ELF-1 (cell line): ENCODE measurements around the gene SMYD1.

Experiments
- DNase-seq: peaks from one replicate; pipeline ENCODE4 v3.0.0-alpha.2; 2016; ENCODE audit warnings: low read depth, low spot score

Gene SMYD1

GRCh38 chr2:88122141-88122884 is 54.7 kb downstream of the SMYD1 start:
- DNase-seq: no peak

- DNase-seq: no peak
Measured at GRCh38 chr2:88123164-88123974, 55.7 kb downstream of the SMYD1 start.

DNA sequence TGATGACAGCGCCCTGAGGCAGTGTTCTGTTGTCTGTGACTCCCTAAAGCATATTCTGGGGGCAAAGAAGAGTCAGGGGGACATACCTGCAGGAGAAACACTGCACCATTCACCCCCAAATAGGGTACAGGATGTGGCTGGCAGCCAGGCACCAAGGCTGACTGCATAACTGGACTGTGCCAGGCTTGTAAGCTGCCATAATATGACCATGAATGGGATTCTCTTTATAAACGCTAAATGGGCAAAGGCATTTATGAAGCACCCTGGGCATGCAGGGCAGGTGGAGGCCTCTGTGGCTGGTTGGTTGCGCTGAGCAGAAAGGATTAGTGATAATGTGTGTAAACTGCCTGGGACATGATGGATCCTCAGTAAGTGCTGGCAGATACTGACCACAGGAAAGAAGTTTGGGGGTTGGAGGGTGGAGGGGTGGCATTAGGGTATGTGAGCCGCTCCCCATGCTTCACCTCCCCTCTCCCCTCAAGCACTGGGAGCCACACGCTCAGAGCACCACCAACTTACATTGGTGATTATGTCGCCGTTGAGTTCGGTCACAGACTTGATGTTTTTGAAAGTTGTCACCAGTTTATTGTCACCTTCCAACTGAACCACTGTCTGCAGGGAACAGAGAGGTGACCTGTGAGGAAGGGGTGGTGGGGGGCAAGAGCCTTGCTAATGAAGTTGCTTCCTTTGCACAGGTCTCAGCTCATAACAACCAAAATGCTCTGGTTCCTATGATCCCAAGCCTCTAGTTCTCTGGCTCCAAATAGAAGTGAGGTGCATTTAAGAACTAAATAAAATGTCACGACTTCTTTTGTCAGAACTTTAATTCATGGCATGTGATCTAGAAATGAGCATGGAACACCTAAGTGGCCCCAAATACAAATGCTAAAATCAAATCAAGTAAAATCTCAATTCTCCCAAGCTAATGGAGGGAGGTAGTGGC is 56.6 kb downstream of the SMYD1 start:
- DNase-seq: no peak

DNA sequence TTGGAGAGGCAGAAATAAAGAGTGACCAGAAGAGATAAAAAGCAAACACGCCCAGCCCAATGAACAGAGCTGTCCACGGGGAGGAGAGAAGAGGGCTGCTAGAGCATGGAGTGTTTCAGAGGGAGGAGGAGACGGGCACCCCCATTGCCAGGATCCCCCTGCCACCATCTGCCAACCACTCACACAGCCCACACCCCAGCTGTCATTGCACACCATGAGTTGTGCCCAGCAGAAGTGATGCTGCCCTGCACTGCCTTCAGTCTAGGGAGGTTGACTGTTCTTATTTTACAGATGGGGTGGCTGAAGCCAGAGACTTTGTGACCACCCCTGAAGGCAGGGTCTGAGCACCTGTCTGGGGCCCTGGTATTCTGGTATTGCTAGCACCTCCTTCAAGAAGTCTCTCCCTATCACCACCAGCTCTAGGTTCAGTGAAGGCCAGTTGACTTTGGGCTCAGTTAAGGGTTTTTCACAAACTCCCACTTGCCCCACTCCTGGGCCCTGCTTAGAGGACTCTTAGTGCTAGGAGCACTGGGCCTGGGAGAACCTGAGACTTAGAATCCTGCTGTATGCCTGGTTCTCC is 57.8 kb downstream of the SMYD1 start:
- no peak for DNase-seq

- DNase-seq: no peak
Measured at GRCh38 chr2:88125924-88126771, 58.5 kb downstream of the SMYD1 start.

GRCh38 chr2:88126772-88127637 is 59.4 kb downstream of the SMYD1 start:
- no peak for DNase-seq

DNA sequence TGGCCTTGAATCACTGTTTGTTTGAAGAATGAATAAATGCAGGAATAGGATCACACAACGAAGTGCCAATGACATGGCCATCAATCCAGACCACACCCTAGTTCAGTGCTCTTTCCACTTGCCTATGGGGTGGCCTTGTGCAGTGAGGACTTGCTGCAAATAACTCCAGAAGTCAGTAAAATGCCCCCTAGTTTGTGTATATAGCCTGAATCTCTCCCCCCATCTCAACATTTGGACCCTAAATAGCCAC is 59.9 kb downstream of the SMYD1 start:
- DNase-seq: no peak

GRCh38 chr2:88127888-88128653 is 60.4 kb downstream of the SMYD1 start, which contains the start of gene FABP1:
Gene FABP1, minus strand, starts transcription at chr2:88128062. Its CDS starts 45 bp downstream, at chr2:88128017.
- no peak for DNase-seq

- no peak for DNase-seq
Measured at GRCh38 chr2:88128654-88129312, 61.2 kb downstream of the SMYD1 start.

DNA sequence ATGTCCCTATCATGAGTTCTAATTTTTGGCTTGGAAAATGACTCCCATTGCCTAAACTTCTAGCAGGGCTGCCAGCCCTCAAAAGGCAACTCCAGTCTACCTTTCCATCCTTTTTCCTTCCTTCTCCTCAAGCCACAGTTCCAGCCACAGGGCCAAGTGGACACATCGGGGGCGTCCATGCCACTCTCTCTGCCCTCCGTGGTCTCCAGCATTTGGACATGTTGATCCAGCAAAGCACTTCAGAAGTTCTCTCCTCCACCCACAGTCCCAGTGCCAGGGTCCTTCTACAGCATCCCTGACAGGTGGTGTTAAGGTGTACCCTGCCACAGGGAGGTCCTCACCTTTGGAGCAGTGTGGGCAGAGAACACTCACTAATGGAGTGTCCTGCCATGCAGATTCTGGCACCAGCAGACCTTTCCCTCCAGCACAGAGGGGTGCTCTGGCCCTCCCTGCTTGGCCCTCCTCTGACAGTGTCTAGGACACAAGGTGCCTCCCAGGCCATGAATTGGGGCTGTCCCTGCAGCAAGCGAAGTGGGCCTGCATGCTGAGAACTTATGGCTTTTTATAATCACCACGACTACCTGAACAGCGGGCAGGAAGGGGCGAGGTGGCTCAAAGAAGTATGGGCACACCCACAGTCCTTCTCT is 61.8 kb downstream of the SMYD1 start:
- DNase-seq: no peak

DNA sequence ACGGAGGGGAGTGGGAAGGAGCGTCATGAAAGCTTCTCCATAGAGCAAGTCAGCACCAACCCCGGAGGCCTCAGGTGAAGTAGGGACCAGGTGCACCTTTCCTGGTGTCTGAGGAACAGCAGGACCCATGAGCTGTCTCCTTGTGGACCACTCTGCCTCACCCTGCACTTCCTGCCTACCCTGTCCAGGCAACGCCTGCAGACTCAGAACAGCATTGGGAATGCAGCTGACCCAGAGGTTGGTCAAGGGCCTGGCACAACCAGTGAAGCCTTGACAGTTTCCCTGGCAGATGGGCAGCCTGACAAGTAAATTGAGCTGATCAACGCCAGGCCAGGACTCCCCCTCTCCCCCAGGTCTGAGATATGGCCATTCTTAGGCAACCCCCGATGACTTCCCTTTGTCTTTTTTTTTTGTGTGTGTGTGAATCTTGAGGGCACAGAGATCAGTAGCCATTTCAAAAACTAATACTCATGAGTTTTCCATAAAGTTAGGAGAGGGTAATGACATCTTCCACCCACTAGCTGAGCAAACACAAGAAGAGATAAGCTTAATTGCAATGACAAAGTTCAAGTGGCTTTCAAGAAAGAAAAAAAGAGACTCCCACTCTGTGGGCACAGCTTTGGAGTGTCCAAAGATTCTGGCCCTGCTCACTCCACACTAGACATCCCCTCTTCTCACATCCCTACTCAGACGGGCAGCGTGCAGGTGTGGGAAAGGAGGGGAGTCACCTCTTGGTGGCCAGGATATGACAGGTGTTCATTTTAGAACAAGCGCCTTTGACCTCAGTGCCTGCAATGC is 63.8 kb downstream of the SMYD1 start:
- DNase-seq: no peak

DNA sequence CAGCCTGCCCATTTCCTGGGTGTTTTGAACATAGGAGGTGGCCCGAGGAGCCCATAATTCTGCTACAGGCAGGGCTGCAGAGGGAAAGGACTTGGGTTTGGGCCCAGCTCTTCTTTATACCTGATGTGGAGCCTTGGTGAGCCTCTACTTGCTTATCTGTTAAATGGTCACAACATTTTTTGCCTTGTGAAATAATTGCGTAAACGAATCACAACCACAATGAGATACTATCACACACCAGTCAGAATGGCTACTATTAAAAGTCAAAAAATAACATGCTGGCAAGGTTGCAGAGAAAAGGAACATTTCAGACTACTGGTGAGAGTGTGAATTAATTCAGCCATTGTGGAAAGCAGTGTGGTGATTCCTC is 64.4 kb downstream of the SMYD1 start:
- DNase-seq: no peak

DNA sequence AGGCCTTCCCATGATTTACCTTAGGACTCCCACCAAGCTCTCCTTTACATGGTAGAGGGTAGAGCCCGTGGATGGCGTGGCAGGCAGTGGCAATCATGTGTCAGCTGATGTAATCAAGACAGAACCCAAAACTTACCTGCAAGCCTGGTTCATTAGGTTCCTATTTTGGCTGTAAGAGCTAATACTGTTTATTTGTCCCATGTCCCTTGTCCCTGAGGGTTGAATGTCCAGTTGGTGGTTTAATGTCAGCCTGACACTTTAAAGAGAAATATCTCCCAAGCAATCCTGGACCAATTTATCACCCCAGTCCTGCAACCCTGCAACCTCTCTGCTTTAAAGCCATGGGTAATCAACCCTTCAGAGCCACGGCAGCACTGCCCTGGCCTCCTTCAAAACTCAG is 66.2 kb downstream of the SMYD1 start:
- DNase-seq: no peak

GRCh38 chr2:88136817-88137216 is 69.2 kb downstream of the SMYD1 start:
- DNase-seq: no peak

DNA sequence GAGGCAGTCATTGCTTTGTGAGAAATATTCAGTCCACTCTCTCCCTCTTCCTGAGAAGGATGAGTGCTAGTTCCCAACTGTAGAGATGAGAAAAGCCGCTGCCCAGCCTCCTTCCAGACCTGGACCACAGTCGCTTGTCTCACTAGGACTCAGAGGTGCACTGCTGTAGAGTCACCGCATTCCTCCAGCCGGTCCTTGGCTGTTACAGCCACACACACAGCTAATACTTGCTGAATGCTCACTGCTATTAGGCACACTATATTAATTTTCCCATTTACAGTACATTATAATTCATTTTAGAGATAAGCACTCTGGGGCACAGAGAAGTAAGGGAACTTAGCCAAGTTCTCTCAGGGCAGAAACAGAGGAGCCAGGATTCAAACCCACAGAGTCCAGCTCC is 70.2 kb downstream of the SMYD1 start:
- no peak for DNase-seq

- no peak for DNase-seq
Measured at GRCh38 chr2:88139203-88139702, 71.6 kb downstream of the SMYD1 start.

GRCh38 chr2:88139804-88140203 is 72.2 kb downstream of the SMYD1 start:
- DNase-seq: no peak
